ENCODE data around the gene TUBE1. TPM values are rescaled to one million over a fixed set of nuclear protein-coding genes. Genes with fewer than 3 reads are reported as not detected.

Gene TUBE1
- total RNA-seq, 4 donors from 2014 or later: 6.1 to 14.7 (median 10.0) TPM

DNA sequence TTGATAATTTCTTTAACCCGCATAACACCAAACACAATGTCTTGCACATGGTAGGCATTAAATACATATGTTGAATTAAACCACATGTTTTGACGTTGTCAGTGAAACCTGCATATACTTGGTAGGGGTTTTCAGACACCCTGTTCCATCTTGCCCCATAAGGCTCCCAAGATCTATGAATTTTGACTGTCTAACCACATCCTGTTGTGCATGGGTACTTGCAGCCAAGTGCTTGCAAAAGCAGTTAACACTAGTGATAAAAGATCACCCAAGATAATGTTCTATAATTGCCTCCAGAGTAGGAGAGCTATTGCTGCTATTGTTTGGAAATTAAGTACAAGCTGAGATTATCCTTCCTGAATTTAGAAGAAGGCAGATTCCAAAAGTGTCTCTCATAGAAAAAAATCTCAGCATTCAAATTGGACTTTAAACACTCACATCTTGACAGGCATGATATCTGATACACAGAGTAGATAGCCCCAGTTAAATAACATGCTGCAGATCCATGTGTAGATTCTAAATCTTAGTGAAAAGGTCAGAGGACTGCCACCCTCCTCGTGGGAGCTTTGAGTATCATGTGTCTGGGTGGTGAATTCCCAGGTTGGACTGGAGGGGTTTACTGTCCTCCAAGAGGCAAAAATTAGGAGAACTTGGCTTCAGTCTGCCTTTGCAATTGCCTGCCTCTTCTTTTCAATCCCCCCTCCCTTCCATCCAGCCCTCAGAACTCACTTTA lies 59.2 kb downstream of the TUBE1 start:
- ATAC-seq (no peak), DNase-seq (no peak)
- TF ChIP-seq, protein P1, sequence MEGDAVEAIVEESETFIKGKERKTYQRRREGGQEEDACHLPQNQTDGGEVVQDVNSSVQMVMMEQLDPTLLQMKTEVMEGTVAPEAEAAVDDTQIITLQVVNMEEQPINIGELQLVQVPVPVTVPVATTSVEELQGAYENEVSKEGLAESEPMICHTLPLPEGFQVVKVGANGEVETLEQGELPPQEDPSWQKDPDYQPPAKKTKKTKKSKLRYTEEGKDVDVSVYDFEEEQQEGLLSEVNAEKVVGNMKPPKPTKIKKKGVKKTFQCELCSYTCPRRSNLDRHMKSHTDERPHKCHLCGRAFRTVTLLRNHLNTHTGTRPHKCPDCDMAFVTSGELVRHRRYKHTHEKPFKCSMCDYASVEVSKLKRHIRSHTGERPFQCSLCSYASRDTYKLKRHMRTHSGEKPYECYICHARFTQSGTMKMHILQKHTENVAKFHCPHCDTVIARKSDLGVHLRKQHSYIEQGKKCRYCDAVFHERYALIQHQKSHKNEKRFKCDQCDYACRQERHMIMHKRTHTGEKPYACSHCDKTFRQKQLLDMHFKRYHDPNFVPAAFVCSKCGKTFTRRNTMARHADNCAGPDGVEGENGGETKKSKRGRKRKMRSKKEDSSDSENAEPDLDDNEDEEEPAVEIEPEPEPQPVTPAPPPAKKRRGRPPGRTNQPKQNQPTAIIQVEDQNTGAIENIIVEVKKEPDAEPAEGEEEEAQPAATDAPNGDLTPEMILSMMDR (IDR thresholded peaks at IDR 0.05 in 4 of 5, conservative IDR thresholded peaks at IDR 0.05 in 1 of 5): no peak
- TF ChIP-seq POLR2A (IDR thresholded peaks at IDR 0.05): no peak
- in situ Hi-C loops (cut with MboI; ENCODE audit: low sequenced_read_pairs in 4 of 4) (no loop called here), intact Hi-C loops (cut with DNase I; ENCODE audit: low total_unique reads) (no loop called here)
- no peaks in the 10 kb centered on the region for H3K9me3 ChIP-seq
- H3K27me3 ChIP-seq: no peaks in the 10 kb centered on the region
- peaks cover 0 to 2% of the 10 kb centered on the region in 2 donors for H3K4me1 ChIP-seq
- no peaks in the 10 kb centered on the region for H3K36me3 ChIP-seq
- H3K4me3 ChIP-seq: no peak overlapping the region
- no peak overlapping the region for H3K27ac ChIP-seq

GRCh38 chr6:112026933-112027332 lies 60.3 kb downstream of the TUBE1 start:
- intact Hi-C loops (cut with DNase I; ENCODE audit: low total_unique reads): no loop called here
- H3K27ac ChIP-seq: no peak overlapping the region
- in situ Hi-C loops (cut with MboI; ENCODE audit: low sequenced_read_pairs in 4 of 4): no loop called here

DNA sequence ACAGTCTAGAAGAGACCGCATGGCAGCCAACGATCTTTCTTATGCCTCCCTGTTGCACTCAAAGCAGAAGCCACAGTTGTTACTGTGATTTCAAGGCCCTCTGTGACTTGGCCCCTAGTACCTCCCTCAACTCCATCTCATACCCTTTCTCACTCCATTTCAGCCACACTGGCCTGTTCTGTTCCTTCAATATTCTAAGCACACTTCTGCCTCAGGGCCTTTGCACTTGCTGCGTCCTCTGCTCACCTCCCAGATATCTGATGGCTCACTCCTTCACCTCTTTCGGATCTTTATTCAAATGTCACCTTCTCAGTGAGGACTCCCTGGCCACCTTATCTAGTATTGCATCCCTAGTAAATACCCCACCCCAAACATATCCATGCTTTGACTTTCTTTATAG lies 62.8 kb downstream of the TUBE1 start:
- in situ Hi-C loops (cut with MboI; ENCODE audit: low sequenced_read_pairs in 4 of 4): no loop called here
- H3K27ac ChIP-seq: no peak overlapping the region
- H3K36me3 ChIP-seq: no peaks in the 10 kb centered on the region
- intact Hi-C loops (cut with DNase I; ENCODE audit: low total_unique reads): no loop called here
- ATAC-seq (no peak), DNase-seq (no peak)
- no peak overlapping the region for H3K4me3 ChIP-seq
- TF ChIP-seq POLR2A (IDR thresholded peaks at IDR 0.05): no peak
- TF ChIP-seq, protein P1 (IDR thresholded peaks at IDR 0.05 in 4 of 5, conservative IDR thresholded peaks at IDR 0.05 in 1 of 5): no peak
- H3K9me3 ChIP-seq: no peaks in the 10 kb centered on the region
- peaks cover 4 to 5% of the 10 kb centered on the region in 2 donors for H3K4me1 ChIP-seq
- no peaks in the 10 kb centered on the region for H3K27me3 ChIP-seq

More at GRCh38 chr6:112026933-112027332, 60.3 kb downstream of the TUBE1 start:
- no peak for TF ChIP-seq POLR2A (IDR thresholded peaks at IDR 0.05)
- TF ChIP-seq, protein P1 (IDR thresholded peaks at IDR 0.05 in 4 of 5, conservative IDR thresholded peaks at IDR 0.05 in 1 of 5): no peak
- Histone ChIP-seq H3K4me3 (no peak overlapping the region), H3K4me1 (no peaks in the 10 kb centered on the region), H3K27me3 (no peaks in the 10 kb centered on the region), H3K9me3 (no peaks in the 10 kb centered on the region), H3K36me3 (no peaks in the 10 kb centered on the region)
- DNase-seq (no peak), ATAC-seq (no peak)

GRCh38 chr6:112022749-112023148 lies 64.5 kb downstream of the TUBE1 start:
- ATAC-seq (no peak), DNase-seq (no peak)
- peaks cover 17 to 20% of the 10 kb centered on the region in 2 donors for H3K4me1 ChIP-seq
- H3K4me3 ChIP-seq: no peak overlapping the region
- H3K27ac ChIP-seq: no peak overlapping the region
- TF ChIP-seq, protein P1 (IDR thresholded peaks at IDR 0.05 in 4 of 5, conservative IDR thresholded peaks at IDR 0.05 in 1 of 5): no peak
- TF ChIP-seq POLR2A (IDR thresholded peaks at IDR 0.05): no peak
- in situ Hi-C loops (cut with MboI; ENCODE audit: low sequenced_read_pairs in 4 of 4) (no loop called here), intact Hi-C loops (cut with DNase I; ENCODE audit: low total_unique reads) (no loop called here)
- H3K9me3 ChIP-seq: no peaks in the 10 kb centered on the region
- no peaks in the 10 kb centered on the region for H3K36me3 ChIP-seq
- no peaks in the 10 kb centered on the region for H3K27me3 ChIP-seq
